Measurements from ENCODE around the gene KRTAP2-4. TPM values are rescaled to one million over a fixed set of nuclear protein-coding genes. Genes with fewer than 3 reads are reported as not detected.
"Not testable (repeated sequence)": the region's sequence is repeated elsewhere in the genome, so short reads cannot be mapped to it uniquely, and the experiment has no call there.

KRTAP2-4 gene
- total and polyA plus RNA-seq, 5 donors from 2014 or later = not detected

DNA sequence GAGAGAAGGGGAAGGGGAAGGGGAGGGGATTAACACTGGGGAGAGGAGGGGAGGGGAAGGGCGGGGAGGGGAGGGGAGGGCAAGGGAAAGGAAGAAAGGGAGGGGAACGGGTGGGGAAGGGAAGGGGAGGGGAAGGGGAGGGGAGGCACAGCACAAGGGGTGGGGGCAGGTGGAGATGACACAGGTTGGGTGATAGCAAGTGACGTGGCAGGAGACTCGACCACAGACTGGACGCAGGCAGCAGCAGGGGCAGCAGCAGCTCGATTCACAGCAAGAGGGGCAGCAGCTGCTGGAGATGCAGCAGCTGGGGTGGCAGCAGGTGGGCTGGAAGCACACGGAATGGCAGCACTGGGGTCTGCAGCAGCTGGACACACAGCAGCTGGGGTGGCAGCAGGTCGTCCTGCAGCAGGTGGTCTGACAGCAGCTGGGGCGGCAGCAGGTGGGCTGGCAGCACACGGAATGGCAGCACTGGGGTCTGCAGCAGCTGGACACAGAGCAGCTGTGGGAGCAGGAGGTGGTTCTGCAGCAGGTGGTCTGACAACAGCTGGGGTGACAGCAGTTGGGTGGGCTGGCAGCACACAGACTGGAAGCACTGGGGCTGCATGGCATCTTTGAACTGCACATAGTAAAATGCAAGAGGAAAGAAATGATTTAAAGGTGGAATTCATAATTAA is 36.0 kb upstream of the KRTAP2-4 start, which contains the start of gene KRTAP4-16:
KRTAP4-16 (minus strand) TSS at position 624 of the 674 bp plus-strand sequence; CDS start at position 624, 0 bp downstream.
- Histone ChIP-seq H3K27ac (ENCODE audit: insufficient read depth, low read length, poor library complexity, severe bottlenecking) (no peak within 1 kb of the TSS), H3K9me3 (ENCODE audit: control insufficient read depth in 2 of 2, low read length in 2 of 2) (no peaks in the 10 kb centered on the region), H3K4me3 (ENCODE audit: low read depth, low read length) (no peak within 1 kb of the TSS), H3K27me3 (ENCODE audit: control insufficient read depth, insufficient read depth, low read length) (peaks cover 4% of the 10 kb centered on the region), H3K4me1 (ENCODE audit: control insufficient read depth, insufficient read depth, low read length, poor library complexity, severe bottlenecking) (no peaks in the 10 kb centered on the region), H3K36me3 (ENCODE audit: control insufficient read depth, insufficient read depth, low read length) (no peaks in the 10 kb centered on the region)
- Mint-ChIP-seq H3K36me3 (no peaks in the 10 kb centered on the region), H3K4me1 (peaks cover 0 to 9% (median 2%) of the 10 kb centered on the region in 4 donors), H3K27ac (no peak within 1 kb of the TSS), H3K27me3 (peaks cover 19% of the 10 kb centered on the region), H3K4me3 (no peak within 1 kb of the TSS), H3K9me3 (peaks cover 0 to 3% (median 0%) of the 10 kb centered on the region in 7 donors)
- ATAC-seq (ENCODE audit: low read depth in 2 of 2) (no peak), DNase-seq (no peak)

DNA sequence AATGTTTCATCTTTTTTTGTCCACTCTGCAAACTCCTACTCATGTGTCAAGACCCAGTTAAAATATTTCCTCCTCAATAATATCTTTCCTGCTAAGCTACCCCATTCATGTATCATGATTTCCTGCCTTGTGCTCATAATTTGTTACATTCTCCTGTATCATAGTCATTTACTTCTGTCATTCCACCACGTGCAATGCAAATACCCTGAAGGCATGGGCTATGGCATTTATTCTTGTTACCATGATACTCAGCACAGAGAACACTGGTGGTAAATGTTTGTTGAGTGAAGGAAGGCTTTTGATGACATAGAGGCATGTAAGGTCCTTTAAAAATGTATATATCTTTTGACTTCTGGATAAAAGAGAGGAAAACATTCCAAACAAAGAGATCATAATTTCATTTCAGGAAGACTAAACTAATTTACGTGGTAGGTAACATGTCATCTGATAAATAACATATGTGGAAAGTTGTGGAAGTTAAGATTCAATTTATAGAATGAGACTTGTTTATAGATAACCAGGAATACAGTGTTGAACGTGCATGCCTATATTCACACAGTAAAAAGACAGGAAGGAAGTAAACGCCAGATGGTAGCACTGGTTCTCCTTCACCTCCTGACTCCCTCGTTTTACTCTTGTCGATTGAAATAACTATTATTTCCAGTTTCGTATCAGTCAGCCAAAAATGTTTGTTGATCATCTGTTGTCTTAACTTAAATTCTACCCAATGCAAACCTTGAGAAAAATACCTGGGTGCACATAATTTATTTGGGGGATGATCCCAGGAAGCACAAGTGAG is 34.2 kb upstream of the KRTAP2-4 start:
- H3K4me3 ChIP-seq (ENCODE audit: low read depth, low read length); H3K4me1 Mint-ChIP-seq; H3K4me1 ChIP-seq (ENCODE audit: control insufficient read depth, insufficient read depth, low read length, poor library complexity, severe bottlenecking); H3K9me3 ChIP-seq (ENCODE audit: control insufficient read depth in 2 of 2, low read length in 2 of 2); H3K27me3 ChIP-seq (ENCODE audit: control insufficient read depth, insufficient read depth, low read length); DNase-seq; H3K36me3 Mint-ChIP-seq; ATAC-seq (ENCODE audit: low read depth in 2 of 2); H3K27ac Mint-ChIP-seq; H3K27ac ChIP-seq (ENCODE audit: insufficient read depth, low read length, poor library complexity, severe bottlenecking); H3K36me3 ChIP-seq (ENCODE audit: control insufficient read depth, insufficient read depth, low read length); H3K9me3 Mint-ChIP-seq: not testable (repeated sequence)
- Mint-ChIP-seq H3K27me3 (peaks cover 28% of the 10 kb centered on the region), H3K4me3 (peak overlapping the region in 1 of 4 donors; percentile 23)

DNA sequence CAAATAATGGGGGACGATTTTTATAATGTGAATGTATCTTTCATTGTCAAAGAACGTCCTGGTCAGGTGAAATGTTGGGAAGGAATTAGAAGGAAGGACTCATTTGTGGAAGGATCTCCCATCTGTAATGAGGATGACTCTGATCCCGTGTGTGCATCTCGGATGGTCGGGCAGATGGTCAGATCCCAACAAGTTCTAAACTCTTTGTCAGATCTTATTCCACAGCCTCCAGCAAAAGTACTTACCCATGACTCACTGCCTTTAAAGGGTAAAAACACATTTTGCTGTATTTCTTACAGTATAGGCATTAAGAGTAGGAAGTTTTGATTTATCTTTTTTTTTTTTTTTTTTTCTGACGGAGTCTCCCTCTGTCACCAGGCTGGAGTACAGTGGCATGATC is 32.8 kb upstream of the KRTAP2-4 start:
- Mint-ChIP-seq H3K9me3 (peaks cover 0 to 3% (median 0%) of the 10 kb centered on the region in 7 donors), H3K27ac (no peak overlapping the region), H3K27me3 (peaks cover 34% of the 10 kb centered on the region), H3K4me1 (peaks cover 0 to 9% (median 2%) of the 10 kb centered on the region in 4 donors), H3K4me3 (no peak overlapping the region), H3K36me3 (no peaks in the 10 kb centered on the region)
- Histone ChIP-seq H3K27ac (ENCODE audit: insufficient read depth, low read length, poor library complexity, severe bottlenecking) (no peak overlapping the region), H3K4me1 (ENCODE audit: control insufficient read depth, insufficient read depth, low read length, poor library complexity, severe bottlenecking) (no peaks in the 10 kb centered on the region), H3K36me3 (ENCODE audit: control insufficient read depth, insufficient read depth, low read length) (no peaks in the 10 kb centered on the region), H3K27me3 (ENCODE audit: control insufficient read depth, insufficient read depth, low read length) (peaks cover 4% of the 10 kb centered on the region), H3K4me3 (ENCODE audit: low read depth, low read length) (no peak overlapping the region), H3K9me3 (ENCODE audit: control insufficient read depth in 2 of 2, low read length in 2 of 2) (no peaks in the 10 kb centered on the region)
- ATAC-seq (ENCODE audit: low read depth in 2 of 2) (no peak), DNase-seq (no peak)

DNA sequence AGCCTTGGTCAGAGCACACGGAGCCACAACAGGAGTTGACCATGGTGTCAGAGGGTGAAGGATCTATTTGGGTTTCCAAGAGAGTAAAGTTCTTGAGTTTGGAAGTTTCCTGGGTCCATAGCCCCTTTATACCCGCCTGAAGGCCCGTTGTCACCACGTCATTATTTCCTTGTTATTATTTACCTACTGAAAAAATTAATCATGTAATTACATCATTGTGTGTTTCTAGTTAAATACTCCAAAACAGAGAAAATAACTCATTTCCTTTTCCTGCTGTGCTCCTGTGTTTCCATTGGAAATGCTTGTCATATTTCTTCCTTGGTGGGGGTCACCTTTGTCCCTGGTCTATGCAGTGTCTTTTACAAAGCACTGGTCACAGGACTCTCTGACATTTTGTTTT is 32.4 kb upstream of the KRTAP2-4 start, which contains the start of gene KRTAP4-8:
KRTAP4-8 (minus strand) TSS at position 101 of the 400 bp plus-strand sequence; CDS start at position 43, 58 bp downstream.
- no peaks in the 10 kb centered on the region for H3K36me3 Mint-ChIP-seq
- H3K4me1 Mint-ChIP-seq = peaks cover 0 to 9% (median 2%) of the 10 kb centered on the region in 4 donors
- H3K4me3 ChIP-seq (ENCODE audit: low read depth, low read length) = no peak within 1 kb of the TSS
- no peaks in the 10 kb centered on the region for H3K36me3 ChIP-seq (ENCODE audit: control insufficient read depth, insufficient read depth, low read length)
- DNase-seq (no peak), ATAC-seq (ENCODE audit: low read depth in 2 of 2) (no peak)
- peaks cover 34% of the 10 kb centered on the region for H3K27me3 Mint-ChIP-seq
- no peaks in the 10 kb centered on the region for H3K9me3 ChIP-seq (ENCODE audit: control insufficient read depth in 2 of 2, low read length in 2 of 2)
- no peak within 1 kb of the TSS for H3K27ac ChIP-seq (ENCODE audit: insufficient read depth, low read length, poor library complexity, severe bottlenecking)
- peaks cover 0 to 3% (median 0%) of the 10 kb centered on the region in 7 donors for H3K9me3 Mint-ChIP-seq
- no peak within 1 kb of the TSS for H3K27ac Mint-ChIP-seq
- H3K4me3 Mint-ChIP-seq = no peak within 1 kb of the TSS
- H3K27me3 ChIP-seq (ENCODE audit: control insufficient read depth, insufficient read depth, low read length) = peaks cover 4% of the 10 kb centered on the region
- no peaks in the 10 kb centered on the region for H3K4me1 ChIP-seq (ENCODE audit: control insufficient read depth, insufficient read depth, low read length, poor library complexity, severe bottlenecking)

DNA sequence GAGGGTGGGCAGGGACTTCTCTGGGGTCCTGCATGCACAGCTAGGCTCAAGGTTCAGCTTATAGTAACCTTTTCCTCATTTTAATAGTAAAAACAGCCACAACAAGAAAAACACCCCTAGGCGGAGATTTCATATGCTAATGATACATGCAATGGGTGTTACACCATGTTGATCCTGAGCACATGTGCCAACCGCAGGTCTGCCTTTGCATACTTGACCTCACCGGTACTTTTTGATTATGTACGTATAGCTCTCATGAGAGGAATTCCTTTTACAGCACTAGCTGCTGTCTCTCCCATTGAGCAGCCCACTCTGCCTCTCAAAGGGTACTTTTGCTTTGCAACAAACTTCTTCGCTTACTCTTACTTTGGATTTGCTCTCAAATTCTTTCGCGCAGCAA is 30.4 kb upstream of the KRTAP2-4 start:
- Mint-ChIP-seq H3K36me3 (no peaks in the 10 kb centered on the region), H3K27ac (no peak overlapping the region), H3K27me3 (peaks cover 34% of the 10 kb centered on the region), H3K9me3 (peaks cover 0 to 3% (median 0%) of the 10 kb centered on the region in 7 donors), H3K4me3 (no peak overlapping the region), H3K4me1 (peaks cover 0 to 9% (median 2%) of the 10 kb centered on the region in 4 donors)
- H3K27me3 ChIP-seq (ENCODE audit: control insufficient read depth, insufficient read depth, low read length) = peaks cover 4% of the 10 kb centered on the region
- ATAC-seq (ENCODE audit: low read depth in 2 of 2) (no peak), DNase-seq (no peak)
- H3K36me3 ChIP-seq (ENCODE audit: control insufficient read depth, insufficient read depth, low read length) = no peaks in the 10 kb centered on the region
- no peaks in the 10 kb centered on the region for H3K4me1 ChIP-seq (ENCODE audit: control insufficient read depth, insufficient read depth, low read length, poor library complexity, severe bottlenecking)
- no peak overlapping the region for H3K4me3 ChIP-seq (ENCODE audit: low read depth, low read length)
- no peak overlapping the region for H3K27ac ChIP-seq (ENCODE audit: insufficient read depth, low read length, poor library complexity, severe bottlenecking)
- no peaks in the 10 kb centered on the region for H3K9me3 ChIP-seq (ENCODE audit: control insufficient read depth in 2 of 2, low read length in 2 of 2)

DNA sequence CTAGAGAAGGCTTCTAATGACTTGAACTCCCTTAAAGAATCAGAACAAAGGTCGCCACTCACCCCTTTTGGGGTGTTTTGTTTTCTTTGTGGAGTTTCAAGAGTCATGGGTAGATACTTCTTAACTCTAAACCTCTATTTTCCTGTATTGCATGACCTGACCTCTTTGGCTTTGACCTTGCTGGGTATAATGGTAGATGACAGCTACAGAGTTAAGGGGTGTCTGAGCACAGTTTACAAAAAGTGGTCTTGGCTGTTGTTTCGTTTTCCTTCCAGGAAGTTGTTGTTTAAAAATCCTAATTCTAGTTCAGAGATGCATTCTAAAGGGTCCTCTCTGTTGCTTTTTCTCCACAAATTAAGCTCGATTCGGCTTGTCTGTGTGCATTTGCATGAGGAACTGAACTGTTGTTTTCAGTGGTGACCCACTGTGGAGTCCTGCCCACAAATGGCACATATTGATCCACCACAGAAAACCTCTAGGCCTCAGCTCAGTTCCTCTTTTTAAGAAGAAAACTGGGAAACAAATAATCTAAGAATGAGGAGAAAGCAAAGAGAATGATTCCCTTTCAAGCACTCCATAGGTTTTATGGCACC is 23.2 kb upstream of the KRTAP2-4 start:
- not testable (repeated sequence) for H3K9me3 ChIP-seq (ENCODE audit: control insufficient read depth in 2 of 2, low read length in 2 of 2); H3K4me1 ChIP-seq (ENCODE audit: control insufficient read depth, insufficient read depth, low read length, poor library complexity, severe bottlenecking); H3K36me3 Mint-ChIP-seq; H3K27ac Mint-ChIP-seq; H3K27ac ChIP-seq (ENCODE audit: insufficient read depth, low read length, poor library complexity, severe bottlenecking); H3K4me3 ChIP-seq (ENCODE audit: low read depth, low read length); H3K4me3 Mint-ChIP-seq; H3K27me3 ChIP-seq (ENCODE audit: control insufficient read depth, insufficient read depth, low read length); H3K4me1 Mint-ChIP-seq; ATAC-seq (ENCODE audit: low read depth in 2 of 2); DNase-seq; H3K36me3 ChIP-seq (ENCODE audit: control insufficient read depth, insufficient read depth, low read length); H3K9me3 Mint-ChIP-seq
- peaks cover 19% of the 10 kb centered on the region for H3K27me3 Mint-ChIP-seq

DNA sequence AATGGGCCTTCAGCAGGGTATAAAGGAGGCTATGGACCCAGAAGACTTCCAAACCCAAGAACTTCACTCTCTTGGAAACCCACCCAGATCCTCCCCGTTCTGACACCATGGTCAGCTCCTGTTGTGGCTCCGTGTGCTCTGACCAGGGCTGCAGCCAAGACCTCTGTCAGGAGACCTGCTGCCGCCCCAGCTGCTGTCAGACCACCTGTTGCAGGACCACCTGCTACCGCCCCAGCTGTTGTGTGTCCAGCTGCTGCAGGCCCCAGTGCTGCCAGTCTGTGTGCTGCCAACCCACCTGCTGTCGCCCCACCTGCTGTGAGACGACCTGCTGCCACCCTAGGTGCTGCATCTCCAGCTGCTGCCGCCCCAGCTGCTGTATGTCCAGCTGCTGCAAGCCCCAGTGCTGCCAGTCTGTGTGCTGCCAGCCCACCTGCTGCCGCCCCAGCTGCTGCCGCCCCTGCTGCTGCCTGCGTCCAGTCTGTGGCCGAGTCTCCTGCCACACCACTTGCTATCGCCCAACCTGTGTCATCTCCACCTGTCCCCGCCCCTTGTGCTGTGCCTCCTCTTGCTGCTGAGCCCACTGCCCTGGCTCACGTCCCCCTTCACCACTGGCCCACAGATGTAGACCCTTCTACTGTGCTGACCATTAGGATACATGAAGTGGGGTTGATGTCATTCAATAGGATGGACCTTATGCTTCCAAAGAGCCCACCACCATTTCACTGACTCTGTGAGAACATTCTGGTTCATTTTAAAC is 18.6 kb upstream of the KRTAP2-4 start, which contains the start of gene KRTAP4-7:
KRTAP4-7 (plus strand) TSS at position 51 of the 757 bp plus-strand sequence; CDS start at position 108, 57 bp downstream.
- not testable (repeated sequence) for H3K9me3 Mint-ChIP-seq; ATAC-seq (ENCODE audit: low read depth in 2 of 2); H3K4me1 Mint-ChIP-seq; H3K36me3 ChIP-seq (ENCODE audit: control insufficient read depth, insufficient read depth, low read length); DNase-seq; H3K27ac ChIP-seq (ENCODE audit: insufficient read depth, low read length, poor library complexity, severe bottlenecking); H3K36me3 Mint-ChIP-seq; H3K4me3 ChIP-seq (ENCODE audit: low read depth, low read length); H3K4me1 ChIP-seq (ENCODE audit: control insufficient read depth, insufficient read depth, low read length, poor library complexity, severe bottlenecking); H3K27ac Mint-ChIP-seq; H3K27me3 ChIP-seq (ENCODE audit: control insufficient read depth, insufficient read depth, low read length); H3K9me3 ChIP-seq (ENCODE audit: control insufficient read depth in 2 of 2, low read length in 2 of 2)
- Mint-ChIP-seq H3K4me3 (peak within 1 kb of the TSS in 1 of 4 donors; percentile 38), H3K27me3 (peaks cover 28% of the 10 kb centered on the region)
